Ovary (tissue), 3 donors: ENCODE measurements around the gene SLC25A33.

Experiments
- EP300 ChIP-seq: sonication (generic); formaldehyde crosslinking; IDR thresholded peaks from one replicate; pipeline ENCODE4 v1.6.1; 2017; ENCODE audit warnings: antibody characterized with exemption
- POLR2A ChIP-seq: fragments of 450-650 bp; IDR thresholded peaks from one replicate; pipeline ENCODE4 v1.6.1; 2017; ENCODE audit warnings: antibody characterized with exemption, mild to moderate bottlenecking, moderate library complexity
- TF ChIP-seq, protein P1 (sequence below), 3 donors: fragments of 450-650 bp in 2 of 3; fragments of 200-600 bp in 1 of 3; IDR thresholded peaks; one replicate each; pipeline versions ENCODE4 v1.5.1 to v1.8.0; 2016 to 2022; ENCODE audit warnings: antibody characterized with exemption in 3 of 3, mild to moderate bottlenecking in 1 of 3
- donor health status: DM: no; HTN: no; CAD: no.

DNA sequence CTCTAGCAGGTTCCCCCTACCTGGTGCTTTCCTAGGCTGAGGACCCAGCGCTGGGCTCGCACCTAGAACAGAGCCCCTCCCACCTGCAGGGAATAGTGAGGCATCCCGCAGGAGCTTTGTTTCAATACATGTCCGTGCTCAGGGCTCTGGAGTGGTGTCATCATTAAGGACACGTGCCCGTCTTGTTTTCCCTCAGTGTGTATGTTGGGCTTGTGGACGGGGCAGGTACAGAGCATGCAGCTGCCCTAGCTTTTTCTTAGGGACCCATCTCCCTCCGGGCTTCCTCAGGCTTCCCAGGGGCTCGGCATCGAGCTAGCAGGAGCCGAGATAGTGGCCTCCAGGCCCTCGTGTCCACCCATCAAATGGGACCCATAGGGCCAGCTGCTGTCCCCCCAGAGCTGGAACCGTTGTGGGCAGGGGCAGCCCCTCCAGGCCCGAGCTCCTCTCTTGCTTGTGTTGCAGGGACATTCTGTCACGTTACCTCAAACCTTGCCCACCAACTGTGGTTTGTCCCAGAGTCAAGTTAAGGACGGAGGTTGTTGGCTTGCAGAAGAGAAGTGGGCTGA is 53.3 kb downstream of the SLC25A33 start:
- TF ChIP-seq, protein P1, sequence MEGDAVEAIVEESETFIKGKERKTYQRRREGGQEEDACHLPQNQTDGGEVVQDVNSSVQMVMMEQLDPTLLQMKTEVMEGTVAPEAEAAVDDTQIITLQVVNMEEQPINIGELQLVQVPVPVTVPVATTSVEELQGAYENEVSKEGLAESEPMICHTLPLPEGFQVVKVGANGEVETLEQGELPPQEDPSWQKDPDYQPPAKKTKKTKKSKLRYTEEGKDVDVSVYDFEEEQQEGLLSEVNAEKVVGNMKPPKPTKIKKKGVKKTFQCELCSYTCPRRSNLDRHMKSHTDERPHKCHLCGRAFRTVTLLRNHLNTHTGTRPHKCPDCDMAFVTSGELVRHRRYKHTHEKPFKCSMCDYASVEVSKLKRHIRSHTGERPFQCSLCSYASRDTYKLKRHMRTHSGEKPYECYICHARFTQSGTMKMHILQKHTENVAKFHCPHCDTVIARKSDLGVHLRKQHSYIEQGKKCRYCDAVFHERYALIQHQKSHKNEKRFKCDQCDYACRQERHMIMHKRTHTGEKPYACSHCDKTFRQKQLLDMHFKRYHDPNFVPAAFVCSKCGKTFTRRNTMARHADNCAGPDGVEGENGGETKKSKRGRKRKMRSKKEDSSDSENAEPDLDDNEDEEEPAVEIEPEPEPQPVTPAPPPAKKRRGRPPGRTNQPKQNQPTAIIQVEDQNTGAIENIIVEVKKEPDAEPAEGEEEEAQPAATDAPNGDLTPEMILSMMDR (IDR thresholded peaks at IDR 0.05): no peak
- TF ChIP-seq POLR2A (no peak), EP300 (no peak)
